Measurements from ENCODE around the gene SCGB1A1.

SCGB1A1 gene

DNA sequence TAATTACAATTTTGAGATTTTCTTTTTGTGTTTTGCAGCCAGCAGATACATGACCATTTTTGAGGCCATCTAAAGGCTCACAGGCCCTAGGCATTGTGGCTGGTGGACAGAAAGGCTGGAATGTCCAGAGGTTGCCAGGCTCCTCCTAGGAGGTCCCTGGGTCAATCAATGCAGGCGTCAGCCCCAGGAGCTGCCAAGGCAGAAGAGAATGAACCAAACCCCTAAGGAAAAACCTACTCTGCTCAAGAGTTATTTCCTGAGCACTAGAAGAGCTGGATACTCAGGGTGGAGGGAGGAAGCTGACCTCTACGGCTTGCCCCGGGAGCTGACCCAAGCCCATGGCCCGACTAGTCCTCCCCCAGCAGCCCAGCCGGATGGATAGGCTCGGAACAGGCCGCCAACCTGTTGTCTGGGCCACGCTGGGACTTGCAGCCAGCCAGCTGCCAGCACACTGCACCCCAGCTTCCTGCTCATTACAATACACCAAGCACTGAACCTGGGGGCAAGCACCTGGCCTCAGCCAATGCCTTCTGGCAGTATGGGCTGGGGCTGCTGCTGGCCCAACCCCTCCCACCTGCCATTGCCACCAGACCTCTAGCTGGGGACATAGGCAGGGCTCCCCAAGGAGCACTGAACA lies 5.7 kb upstream of the SCGB1A1 start:
- in situ Hi-C loops (cut with HindIII; ENCODE audit: low pct_ligation_motif_present, low pct_unique_long_range_greater_than_20kb, low sequenced_read_pairs): no loop called here
- no peak for DNase-seq

DNA sequence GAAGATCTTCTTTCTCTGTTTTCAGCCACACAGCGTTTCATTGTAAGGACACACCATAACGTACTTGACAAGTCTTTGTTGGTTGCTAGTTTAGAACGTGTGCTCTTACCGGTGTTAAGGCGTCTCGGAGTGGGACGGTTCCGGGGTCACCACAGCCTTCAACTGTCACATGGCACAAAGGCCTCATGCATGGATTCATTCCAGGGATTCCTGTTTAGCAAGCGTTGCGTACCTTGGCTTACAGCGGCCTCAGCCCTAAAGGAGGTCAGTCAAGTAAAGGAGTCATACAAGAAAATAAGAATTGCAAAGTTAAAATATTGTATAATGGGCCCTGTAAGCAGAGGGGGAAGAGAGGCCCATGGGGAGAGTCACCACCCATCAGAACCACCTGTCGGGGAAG lies 2.2 kb upstream of the SCGB1A1 start:
- in situ Hi-C loops (cut with HindIII; ENCODE audit: low pct_ligation_motif_present, low pct_unique_long_range_greater_than_20kb, low sequenced_read_pairs): no loop called here
- no peak for DNase-seq

DNA sequence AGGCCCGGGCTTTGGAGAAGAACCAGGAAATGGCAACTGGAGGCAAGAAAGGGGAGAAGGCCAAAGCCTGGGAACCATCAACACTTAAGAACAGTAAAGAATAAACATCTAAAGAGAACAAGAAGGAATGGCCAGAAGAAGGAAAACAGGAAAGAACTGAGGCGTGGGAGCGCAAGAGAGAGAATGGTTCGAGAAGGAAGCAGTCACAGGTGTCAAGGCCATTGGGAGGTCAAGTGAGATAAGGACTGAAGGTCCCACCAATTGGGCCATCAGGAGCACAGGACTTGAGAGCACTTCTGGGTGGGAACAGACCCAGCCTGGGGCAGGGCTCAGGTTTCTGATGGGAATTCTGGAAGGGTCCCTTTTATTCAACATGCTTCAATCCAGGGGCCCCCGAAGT lies 697 bp upstream of the SCGB1A1 start:
- no peak for DNase-seq
- in situ Hi-C loops (cut with HindIII; ENCODE audit: low pct_ligation_motif_present, low pct_unique_long_range_greater_than_20kb, low sequenced_read_pairs): no loop called here

DNA sequence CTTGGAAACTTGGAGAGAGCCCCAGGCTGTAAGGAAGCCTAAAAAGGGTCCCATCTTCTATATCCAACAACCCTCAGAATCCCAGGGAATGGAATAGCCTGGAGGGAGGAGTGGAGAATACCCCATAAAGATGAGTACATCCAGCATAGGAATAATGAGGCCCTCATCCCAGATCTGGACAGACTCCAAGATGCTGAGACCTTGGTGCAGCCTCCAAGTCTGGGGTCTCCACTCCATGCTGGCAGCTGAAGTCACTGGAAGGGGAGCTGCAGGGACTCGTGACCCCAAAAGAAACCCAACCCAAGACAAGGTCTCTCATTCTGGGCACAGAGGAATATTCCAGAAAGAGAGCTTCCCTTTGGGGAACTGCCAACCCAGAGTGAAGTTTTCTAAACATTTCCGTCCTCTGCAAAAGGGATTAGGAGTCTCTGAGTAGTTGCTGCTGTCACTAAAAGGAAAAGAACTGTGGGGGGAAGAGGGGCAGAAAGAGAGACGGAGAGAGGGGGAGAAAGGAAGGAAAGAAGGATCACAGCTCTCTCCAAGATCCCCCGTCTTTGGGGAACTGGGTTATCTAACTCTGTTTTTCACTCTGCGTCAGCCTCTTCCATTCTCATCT lies 589 bp downstream of the SCGB1A1 start:
- DNase-seq: no peak
- in situ Hi-C loops (cut with HindIII; ENCODE audit: low pct_ligation_motif_present, low pct_unique_long_range_greater_than_20kb, low sequenced_read_pairs): no loop called here

DNA sequence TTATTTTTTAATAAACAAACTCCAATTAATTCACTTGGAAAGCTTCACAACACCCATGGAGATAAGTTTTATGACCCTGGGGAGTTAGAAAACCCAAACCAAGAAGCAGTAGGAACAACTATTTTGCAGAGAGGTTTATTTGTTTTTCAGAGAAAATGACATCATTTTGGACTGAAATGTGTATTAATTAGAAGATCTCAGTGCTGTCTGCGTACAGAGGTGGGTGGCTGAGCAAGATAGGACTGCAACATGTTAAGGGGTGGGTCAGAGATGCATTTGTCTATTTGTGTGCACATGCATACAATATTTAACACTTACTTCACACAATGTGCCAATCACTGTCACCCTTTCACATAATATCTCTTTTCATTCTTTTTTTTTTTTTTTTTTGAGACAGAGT lies 1.1 kb downstream of the SCGB1A1 start:
- in situ Hi-C loops (cut with HindIII; ENCODE audit: low pct_ligation_motif_present, low pct_unique_long_range_greater_than_20kb, low sequenced_read_pairs): no loop called here

DNA sequence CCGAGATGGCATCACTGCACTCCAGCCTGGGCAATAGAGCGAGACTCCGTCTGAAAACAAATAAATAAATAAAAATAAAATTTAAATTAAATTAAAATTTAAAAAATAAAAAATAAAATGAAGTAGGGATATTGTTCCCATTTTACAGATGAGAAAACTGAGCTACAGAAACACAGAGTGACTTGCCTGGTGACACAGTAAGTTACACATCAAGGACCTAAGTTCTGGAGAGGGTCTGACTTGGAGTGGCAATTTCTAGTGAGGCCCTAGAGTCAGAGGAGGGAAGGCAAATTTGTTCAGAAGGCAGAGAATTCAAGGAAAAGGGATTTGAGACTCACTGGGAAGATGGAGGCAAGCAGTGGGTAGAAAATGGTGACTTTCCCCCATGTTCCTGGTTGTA lies 2.0 kb downstream of the SCGB1A1 start:
- no peak for DNase-seq
- in situ Hi-C loops (cut with HindIII; ENCODE audit: low pct_ligation_motif_present, low pct_unique_long_range_greater_than_20kb, low sequenced_read_pairs): no loop called here

More for the DNA sequence above, 1.1 kb downstream of the SCGB1A1 start:
- no peak for DNase-seq

DNA sequence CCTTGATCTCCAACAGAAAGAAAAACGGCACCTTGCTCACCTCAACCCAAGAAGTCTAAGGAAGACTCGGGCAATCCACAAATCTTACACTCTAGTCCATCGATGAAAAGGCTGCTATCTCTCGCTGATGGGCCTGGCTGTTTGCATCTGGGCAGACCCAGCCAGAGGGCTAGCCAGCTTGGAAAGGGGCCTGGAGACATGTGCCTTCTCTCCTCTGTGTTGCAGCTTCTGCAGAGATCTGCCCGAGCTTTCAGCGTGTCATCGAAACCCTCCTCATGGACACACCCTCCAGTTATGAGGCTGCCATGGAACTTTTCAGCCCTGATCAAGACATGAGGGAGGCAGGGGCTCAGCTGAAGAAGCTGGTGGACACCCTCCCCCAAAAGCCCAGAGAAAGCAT lies 3.2 kb downstream of the SCGB1A1 start:
- DNase-seq: no peak
- in situ Hi-C loops (cut with HindIII; ENCODE audit: low pct_ligation_motif_present, low pct_unique_long_range_greater_than_20kb, low sequenced_read_pairs): no loop called here

DNA sequence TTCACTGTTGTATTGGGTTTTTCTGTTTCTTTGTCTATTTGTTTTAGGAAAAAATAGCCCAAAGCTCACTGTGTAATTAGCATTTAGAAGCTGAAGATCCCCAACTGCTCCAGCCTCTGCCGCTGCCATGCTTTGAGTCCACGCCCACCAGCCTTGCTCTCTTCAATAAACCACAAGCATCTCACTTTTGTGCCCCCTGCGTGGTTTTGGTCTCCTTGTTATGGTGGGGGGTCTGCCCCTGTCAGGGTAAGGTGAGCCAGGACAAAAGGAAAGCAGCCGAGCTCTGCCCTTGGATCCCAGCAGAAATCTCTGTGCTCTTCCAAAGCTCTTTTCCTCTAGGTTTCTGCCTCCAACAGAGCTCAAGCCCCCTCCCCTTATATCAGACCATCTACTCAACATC lies 4.2 kb downstream of the SCGB1A1 start:
- DNase-seq: no peak
- in situ Hi-C loops (cut with HindIII; ENCODE audit: low pct_ligation_motif_present, low pct_unique_long_range_greater_than_20kb, low sequenced_read_pairs): no loop called here

DNA sequence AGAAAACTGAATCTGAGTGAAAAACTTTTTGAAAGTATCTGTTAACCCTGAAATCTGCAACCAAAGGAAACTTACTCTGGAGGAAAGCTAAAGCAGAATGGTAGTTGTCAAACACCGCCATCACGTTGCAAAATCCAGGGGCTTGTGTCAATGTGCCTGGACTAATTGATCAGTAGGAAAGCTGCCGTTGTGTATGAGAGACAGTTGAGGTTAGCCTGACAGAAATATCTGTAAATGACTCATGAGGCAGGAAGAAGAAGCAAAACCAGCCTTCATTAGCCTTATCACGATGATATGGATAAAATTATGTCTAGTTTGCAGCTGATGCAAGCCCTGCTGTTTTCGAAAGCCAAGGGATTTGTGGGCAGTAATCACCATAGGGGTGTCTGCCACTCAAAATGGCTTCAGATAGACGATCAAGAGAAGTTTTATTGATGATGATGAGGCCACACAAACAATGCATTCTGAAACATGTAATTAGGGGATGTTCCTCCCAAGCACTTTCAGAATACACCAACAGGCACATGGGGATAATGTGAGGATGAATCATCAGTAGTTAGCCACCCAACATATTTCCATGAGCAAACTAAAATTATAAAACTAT lies 8.9 kb downstream of the SCGB1A1 start:
- in situ Hi-C loops (cut with HindIII; ENCODE audit: low pct_ligation_motif_present, low pct_unique_long_range_greater_than_20kb, low sequenced_read_pairs): no loop called here
- DNase-seq: peak; percentile 14

DNA sequence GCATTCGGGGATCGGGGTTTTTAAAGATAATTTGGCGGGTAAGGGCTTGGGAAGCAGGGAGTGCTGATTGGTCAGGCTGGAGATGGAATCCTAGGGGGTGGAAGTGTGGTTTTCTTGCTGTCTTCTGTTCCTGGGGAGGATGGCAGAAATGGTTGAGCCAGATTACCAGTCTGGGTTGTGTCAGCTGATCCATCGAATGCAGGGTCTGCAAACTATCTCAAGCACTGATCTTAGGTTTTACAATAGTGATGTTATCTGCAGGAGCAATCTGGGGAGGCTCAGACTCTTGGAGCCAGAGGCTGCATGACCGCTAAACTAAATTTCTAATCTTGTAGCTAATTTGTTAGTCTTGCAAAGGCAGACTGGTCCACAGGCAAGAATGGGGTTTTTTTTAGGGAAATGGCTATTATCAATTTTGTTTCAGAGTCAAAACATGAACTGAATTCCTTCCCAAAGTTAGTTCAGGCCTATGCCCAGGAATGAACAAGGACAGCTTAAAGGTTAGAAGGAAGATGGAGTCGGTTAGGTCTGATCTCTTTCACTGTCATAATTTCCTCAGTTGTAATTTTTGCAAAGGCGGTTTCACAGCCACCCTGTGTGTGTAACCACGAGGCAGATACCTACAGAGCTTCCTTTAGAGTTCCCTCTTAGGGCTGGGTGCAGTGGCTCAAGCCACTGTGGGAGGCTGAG lies 10.2 kb downstream of the SCGB1A1 start:
- in situ Hi-C loops (cut with HindIII; ENCODE audit: low pct_ligation_motif_present, low pct_unique_long_range_greater_than_20kb, low sequenced_read_pairs): no loop called here
- no peak for DNase-seq

DNA sequence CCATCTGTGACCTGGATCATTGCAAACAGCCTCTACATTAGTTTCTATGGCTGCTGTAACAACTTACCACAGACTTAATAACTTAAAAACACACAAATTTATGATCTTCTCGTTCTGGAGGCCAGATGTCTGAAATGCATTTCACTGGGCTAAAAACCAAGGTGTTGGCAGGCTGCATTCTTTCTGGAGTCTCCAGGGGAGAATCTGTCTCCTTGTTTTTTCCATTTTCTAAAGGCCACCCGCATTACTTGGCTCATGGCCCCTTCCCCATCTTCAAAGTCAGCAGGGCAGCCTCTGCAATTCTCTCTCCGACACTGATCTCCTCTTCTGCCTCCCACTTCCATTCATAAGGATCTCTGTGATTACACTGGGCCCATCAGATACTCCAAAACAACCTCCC lies 11.6 kb downstream of the SCGB1A1 start:
- DNase-seq: no peak
- in situ Hi-C loops (cut with HindIII; ENCODE audit: low pct_ligation_motif_present, low pct_unique_long_range_greater_than_20kb, low sequenced_read_pairs): no loop called here

DNA sequence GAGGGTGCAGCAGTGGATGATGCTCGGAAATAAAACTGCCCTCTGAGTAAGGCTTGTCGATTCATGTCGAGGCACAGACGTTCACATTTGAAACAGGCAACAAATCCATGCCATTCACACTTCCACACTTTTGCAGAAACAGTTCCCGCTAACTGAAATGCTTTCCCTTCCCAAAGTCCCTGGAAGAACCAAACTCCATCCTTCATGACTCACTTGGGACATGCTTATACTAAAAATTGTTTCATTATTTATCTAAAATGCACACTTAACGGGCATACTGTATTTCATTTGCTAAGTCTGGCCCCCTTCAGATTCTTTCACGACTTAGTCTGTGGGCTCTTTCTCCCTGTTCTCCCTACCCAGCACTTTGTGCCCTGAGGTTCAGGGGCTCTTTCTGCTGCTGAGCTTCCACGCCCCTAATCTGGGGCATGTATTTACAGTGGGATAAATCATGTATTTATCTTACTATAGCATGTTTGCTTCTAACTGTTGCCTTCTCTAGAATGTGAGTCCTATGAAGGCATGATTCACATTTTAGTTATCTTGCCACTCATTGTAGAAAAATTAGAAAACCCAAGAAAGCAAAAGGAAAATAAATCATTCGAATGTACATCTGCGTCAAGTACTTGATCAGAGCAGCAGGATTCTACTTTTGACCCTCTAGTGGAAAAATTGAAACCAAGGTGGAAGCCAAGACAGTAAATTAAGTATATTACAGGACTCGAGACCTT lies 12.5 kb downstream of the SCGB1A1 start:
- DNase-seq: peak; percentile 40
- in situ Hi-C loops (cut with HindIII; ENCODE audit: low pct_ligation_motif_present, low pct_unique_long_range_greater_than_20kb, low sequenced_read_pairs): no loop called here

DNA sequence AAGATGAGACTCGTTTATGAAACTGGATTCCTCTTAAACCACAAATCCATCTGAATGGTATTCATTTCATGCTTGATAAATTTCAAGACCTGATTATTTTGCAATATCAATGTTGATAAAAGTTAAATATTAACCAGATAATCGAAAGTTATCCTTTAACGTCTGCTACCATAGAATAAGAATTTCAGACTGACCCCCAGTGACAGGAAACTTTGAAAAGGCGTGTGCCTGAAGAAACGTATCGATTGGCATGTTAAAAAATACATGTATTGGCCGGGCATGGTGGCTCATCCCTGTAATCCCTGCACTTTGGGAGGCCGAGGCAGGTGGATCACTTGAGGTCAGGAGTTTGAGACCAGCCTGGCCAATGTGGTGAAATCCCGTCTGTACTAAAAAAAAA lies 13.9 kb downstream of the SCGB1A1 start:
- DNase-seq: peak; percentile 89
- in situ Hi-C loops (cut with HindIII; ENCODE audit: low pct_ligation_motif_present, low pct_unique_long_range_greater_than_20kb, low sequenced_read_pairs): no loop called here

DNA sequence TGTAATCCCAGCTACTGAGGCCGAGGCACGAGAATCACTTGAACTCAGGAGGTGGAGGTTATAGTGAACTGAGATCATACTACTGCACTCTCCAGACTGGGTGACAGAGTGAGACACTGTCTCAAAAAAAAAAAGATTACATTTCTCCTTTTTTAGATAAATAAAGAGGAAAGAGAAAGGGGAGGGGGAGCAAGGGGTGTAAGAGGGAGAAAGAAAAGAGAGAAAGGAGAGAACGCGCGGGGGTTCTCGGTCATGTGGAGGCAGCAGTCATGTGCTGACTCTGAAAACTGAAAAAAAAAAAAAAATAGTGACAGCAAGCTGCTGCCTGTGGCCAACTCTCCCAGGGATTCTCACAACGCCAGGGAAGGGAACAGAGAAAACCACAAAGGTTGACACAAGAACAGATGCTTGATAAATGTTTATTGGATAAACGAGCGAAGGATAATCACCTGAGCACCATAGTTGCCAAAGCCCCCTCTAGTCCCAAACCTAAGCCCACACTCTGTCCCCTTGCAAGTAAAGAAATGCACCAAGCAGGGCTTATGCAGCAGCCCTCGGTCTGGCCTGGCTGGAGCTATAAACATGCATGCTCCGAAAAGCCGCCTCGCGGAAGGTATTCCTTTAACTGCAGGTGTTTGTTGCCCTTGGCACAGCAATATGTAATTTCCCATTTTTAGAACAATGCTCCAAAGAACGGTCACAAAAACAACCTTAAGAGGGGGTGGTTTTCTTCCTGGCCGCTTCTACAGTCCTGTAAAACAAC lies 14.5 kb downstream of the SCGB1A1 start:
- DNase-seq: peak; percentile 40
- in situ Hi-C loops (cut with HindIII; ENCODE audit: low pct_ligation_motif_present, low pct_unique_long_range_greater_than_20kb, low sequenced_read_pairs): no loop called here

DNA sequence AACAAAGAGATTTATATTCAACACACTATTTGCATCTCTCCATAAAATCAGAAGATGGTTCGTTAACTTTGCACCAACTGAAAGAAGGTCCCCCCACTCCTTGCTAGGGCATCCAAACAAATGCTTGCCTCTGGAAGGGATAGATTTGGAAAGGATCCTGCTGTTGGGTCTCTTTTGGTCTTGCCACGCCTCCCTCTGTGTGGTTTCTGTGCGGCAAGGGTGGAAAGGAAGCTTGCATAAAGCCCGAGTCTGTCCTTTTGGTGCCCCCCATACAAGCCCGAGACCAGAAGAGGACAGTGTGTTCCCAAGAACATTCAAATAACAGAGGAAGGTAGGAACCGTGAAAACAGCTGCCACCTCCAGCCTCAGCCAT lies 15.1 kb downstream of the SCGB1A1 start:
- in situ Hi-C loops (cut with HindIII; ENCODE audit: low pct_ligation_motif_present, low pct_unique_long_range_greater_than_20kb, low sequenced_read_pairs): no loop called here
- DNase-seq: no peak

DNA sequence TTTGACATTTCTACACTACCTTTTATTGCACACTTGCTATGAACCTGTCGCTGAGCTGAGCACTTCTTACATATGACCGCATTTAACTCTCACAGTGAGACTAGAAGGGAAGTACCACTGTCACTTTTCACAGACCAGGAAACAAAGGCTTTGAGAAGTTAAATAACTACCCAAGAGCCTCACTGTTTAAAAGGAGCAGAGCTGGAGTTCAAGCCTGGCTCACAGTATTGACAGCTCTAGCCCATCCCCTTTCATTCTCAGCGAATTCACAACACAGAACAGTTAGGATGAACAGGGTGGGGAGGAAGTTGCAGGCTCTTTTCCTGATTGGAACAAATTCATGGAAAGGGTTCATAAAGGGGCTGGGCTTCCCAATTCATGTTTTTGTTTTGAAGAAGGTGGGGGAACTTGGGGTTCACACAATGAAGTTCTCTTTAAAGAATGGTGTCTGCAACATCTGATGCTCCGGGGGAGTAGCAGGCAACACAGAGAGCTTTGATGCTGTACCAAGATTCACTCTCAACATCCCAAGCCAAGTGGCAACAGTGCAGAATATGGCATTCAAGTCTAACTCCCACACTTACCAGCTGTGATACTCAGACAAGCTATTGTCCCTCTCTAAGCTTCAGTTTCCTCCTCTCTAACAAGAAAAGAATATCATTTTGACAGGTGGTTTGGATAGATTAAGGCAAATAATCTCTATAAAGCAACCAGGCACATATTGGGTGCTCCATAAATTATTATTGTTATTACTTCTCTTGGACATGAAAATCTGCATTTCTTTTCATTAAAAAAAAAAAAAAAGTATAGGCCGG lies 17.2 kb downstream of the SCGB1A1 start:
- in situ Hi-C loops (cut with HindIII; ENCODE audit: low pct_ligation_motif_present, low pct_unique_long_range_greater_than_20kb, low sequenced_read_pairs): no loop called here
- no peak for DNase-seq

DNA sequence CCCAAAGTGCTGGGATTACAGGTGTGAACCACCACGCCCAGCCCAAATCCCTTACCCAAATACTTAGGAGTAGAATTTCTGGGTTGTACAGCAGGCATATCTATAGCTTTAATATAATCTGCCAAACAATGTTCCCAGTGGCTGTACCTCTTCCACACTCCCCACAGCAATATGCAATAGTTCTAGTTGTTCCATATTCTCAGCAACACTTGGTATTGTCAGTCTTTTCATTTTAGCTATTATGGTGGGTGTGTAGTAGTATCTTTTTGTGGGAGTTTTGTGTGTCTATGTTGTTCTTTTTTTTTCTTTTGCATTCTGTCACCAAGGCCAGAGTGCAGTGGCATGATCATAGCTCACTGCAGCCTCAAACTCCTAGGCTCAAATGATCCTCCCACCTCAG lies 18.8 kb downstream of the SCGB1A1 start:
- in situ Hi-C loops (cut with HindIII; ENCODE audit: low pct_ligation_motif_present, low pct_unique_long_range_greater_than_20kb, low sequenced_read_pairs): no loop called here
- no peak for DNase-seq

DNA sequence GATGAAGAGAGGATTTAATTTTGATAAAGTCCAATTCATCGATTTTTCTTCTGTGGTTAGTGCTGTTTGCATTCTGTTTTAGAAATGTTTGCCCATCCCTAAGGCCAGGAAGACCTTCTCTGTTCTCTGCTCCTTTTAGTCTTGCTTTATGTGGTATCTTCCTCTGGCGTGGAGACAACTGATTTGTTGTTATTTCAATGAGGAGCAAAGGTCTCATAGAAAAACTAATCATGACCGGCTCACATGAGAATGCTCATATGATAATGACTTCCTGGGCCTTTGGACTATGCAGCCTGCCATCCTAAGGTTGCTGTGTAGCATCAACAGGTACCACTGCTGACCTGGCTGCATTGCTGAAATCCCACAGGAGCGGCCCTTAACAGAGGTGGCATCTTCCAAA lies 19.8 kb downstream of the SCGB1A1 start:
- no peak for DNase-seq
- in situ Hi-C loops (cut with HindIII; ENCODE audit: low pct_ligation_motif_present, low pct_unique_long_range_greater_than_20kb, low sequenced_read_pairs): no loop called here
